Esophagus squamous epithelium (tissue), 4 donors: ENCODE data around the gene CYP27B1.

Source experiments
- POLR2A ChIP-seq, 4 donors: fragments of 450-650 bp; IDR thresholded peaks; one replicate each; pipeline ENCODE4 v1.6.1; 2017; ENCODE audit warnings: antibody characterized with exemption in 4 of 4, mild to moderate bottlenecking in 4 of 4, moderate library complexity in 3 of 4
- TF ChIP-seq, protein P1 (sequence below), 6 experiments: fragments of 450-650 bp in 4 of 6; fragments of 200-600 bp in 2 of 6; sonication (generic) in 2 of 6; IDR thresholded peaks; one replicate each; pipeline ENCODE4 v1.5.1; 2016 to 2019; ENCODE audit warnings: antibody characterized with exemption in 6 of 6, mild to moderate bottlenecking in 4 of 6, moderate library complexity in 4 of 6

GRCh38 chr12:57764662-57765002, 2.2 kb downstream of the CYP27B1 start:
- TF ChIP-seq, protein P1, sequence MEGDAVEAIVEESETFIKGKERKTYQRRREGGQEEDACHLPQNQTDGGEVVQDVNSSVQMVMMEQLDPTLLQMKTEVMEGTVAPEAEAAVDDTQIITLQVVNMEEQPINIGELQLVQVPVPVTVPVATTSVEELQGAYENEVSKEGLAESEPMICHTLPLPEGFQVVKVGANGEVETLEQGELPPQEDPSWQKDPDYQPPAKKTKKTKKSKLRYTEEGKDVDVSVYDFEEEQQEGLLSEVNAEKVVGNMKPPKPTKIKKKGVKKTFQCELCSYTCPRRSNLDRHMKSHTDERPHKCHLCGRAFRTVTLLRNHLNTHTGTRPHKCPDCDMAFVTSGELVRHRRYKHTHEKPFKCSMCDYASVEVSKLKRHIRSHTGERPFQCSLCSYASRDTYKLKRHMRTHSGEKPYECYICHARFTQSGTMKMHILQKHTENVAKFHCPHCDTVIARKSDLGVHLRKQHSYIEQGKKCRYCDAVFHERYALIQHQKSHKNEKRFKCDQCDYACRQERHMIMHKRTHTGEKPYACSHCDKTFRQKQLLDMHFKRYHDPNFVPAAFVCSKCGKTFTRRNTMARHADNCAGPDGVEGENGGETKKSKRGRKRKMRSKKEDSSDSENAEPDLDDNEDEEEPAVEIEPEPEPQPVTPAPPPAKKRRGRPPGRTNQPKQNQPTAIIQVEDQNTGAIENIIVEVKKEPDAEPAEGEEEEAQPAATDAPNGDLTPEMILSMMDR (IDR thresholded peaks at IDR 0.05), result no peak
- no peak for TF ChIP-seq POLR2A (IDR thresholded peaks at IDR 0.05)
